ENCODE measurements around the gene GALNT3. TPM values are rescaled to one million over a fixed set of nuclear protein-coding genes. Genes with fewer than 3 reads are reported as not detected.
A peak's percentile ranks its signal among the peaks of the same experiment; 100 is the strongest.

The GALNT3 gene
- total RNA-seq, 1 donor from 2014 or later, result 4.2 TPM

DNA sequence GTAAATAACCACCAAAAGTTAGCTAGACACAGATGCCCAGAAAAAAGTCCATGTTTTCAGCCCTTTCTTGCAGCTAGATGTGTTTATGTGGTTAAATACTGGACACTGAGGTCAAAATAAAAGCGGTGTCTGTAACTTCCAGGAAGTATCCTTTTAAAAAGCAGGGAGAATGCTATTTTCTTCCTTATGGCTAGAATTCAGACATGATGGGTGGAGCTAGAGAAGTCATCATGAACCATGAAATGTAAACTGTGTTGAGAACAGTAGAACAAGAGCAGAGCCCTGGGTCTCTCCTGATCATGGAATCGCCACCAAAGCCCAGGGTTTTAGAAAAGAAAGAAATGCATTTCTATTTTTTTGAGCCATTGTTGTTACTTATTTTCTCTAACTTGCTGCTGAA, 41.3 kb upstream of the GALNT3 start:
- Mint-ChIP-seq H3K4me1 (ENCODE audit: low read depth) (peaks cover 23% of the 10 kb centered on the region), H3K4me3 (ENCODE audit: unreplicated experiment) (no peak overlapping the region), H3K36me3 (ENCODE audit: low read depth) (no peaks in the 10 kb centered on the region), H3K27me3 (ENCODE audit: low read depth) (no peaks in the 10 kb centered on the region), H3K27ac (ENCODE audit: unreplicated experiment) (no peak overlapping the region), H3K9me3 (ENCODE audit: low read depth) (no peaks in the 10 kb centered on the region)
- no peak for DNase-seq (ENCODE audit: low spot score)
- no peak for TF ChIP-seq CTCF (IDR thresholded peaks at IDR 0.05)

GRCh38 chr2:165833156-165833555, 39.1 kb upstream of the GALNT3 start:
- TF ChIP-seq CTCF (IDR thresholded peaks at IDR 0.05), result no peak
- H3K27me3 Mint-ChIP-seq (ENCODE audit: low read depth), result no peaks in the 10 kb centered on the region
- H3K4me3 Mint-ChIP-seq (ENCODE audit: unreplicated experiment), result no peak overlapping the region
- no peaks in the 10 kb centered on the region for H3K36me3 Mint-ChIP-seq (ENCODE audit: low read depth)
- H3K27ac Mint-ChIP-seq (ENCODE audit: unreplicated experiment), result peak overlapping the region; percentile 17
- H3K4me1 Mint-ChIP-seq (ENCODE audit: low read depth), result peaks cover 20% of the 10 kb centered on the region
- H3K9me3 Mint-ChIP-seq (ENCODE audit: low read depth), result no peaks in the 10 kb centered on the region
- no peak for DNase-seq (ENCODE audit: low spot score)

DNA sequence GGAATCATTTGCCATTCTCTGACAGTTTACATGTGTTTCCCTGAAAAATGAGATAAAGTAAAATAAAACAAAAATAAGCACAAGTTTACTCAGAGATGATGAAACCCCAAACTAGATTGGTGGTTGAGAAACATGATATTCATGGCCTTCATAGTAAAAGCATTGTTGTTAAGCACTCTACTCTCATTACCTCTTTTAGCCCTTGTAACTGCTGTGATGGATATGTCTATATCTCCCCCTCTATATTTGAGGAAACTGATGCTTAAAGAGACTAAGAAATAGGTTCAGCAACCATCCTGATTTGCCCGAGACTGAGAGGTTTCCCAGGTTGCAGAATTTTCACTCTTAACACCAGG, 33.9 kb upstream of the GALNT3 start:
- Mint-ChIP-seq H3K4me1 (ENCODE audit: low read depth) (peaks cover 12% of the 10 kb centered on the region), H3K27ac (ENCODE audit: unreplicated experiment) (no peak overlapping the region), H3K27me3 (ENCODE audit: low read depth) (no peaks in the 10 kb centered on the region), H3K36me3 (ENCODE audit: low read depth) (no peaks in the 10 kb centered on the region), H3K9me3 (ENCODE audit: low read depth) (no peaks in the 10 kb centered on the region), H3K4me3 (ENCODE audit: unreplicated experiment) (no peak overlapping the region)
- no peak for DNase-seq (ENCODE audit: low spot score)
- no peak for TF ChIP-seq CTCF (IDR thresholded peaks at IDR 0.05)

DNA sequence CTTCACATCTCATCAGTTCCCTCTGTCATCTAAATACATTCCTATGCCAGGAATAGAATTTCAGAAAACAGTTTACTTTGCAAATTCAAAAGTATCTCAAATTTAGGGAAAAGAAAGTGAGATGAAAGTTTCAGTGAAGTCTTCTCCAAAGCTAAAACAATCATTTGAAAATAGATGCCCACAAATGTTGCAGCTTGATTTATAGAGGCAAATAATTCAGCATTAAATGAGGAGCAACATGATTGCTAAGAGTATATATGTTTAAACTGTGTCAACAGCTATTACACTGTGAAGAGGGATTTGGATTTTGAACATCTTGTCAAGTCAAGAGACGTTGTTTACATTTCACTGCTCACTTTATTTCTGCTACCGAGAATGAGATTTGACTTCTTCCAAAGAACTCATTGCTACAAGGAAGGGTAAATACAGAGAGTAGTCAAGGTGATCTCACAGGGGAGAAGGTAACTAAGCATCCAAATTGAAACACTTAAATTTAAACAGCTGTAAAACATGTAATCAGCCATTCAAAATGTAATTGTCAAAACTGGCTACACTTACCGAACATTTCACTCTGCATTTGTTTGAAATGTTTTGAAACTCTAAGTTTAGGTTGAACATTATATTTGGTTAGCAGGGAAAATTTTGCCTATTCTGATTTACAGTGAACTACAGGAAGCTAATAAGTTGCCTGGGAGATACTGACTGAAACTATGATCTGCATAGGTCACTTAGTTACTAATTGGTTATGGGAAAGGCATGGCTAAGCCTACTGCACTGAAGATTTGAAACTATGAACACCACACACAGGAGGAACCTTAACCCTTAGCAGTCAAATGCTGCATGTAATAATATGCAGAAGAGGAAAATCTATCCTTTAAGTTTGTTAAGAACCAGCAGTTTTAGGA, 33.2 kb upstream of the GALNT3 start:
- H3K27me3 Mint-ChIP-seq (ENCODE audit: low read depth), result no peaks in the 10 kb centered on the region
- H3K9me3 Mint-ChIP-seq (ENCODE audit: low read depth), result no peaks in the 10 kb centered on the region
- DNase-seq (ENCODE audit: low spot score), result no peak
- H3K4me3 Mint-ChIP-seq (ENCODE audit: unreplicated experiment), result no peak overlapping the region
- no peak for TF ChIP-seq CTCF (IDR thresholded peaks at IDR 0.05)
- no peak overlapping the region for H3K27ac Mint-ChIP-seq (ENCODE audit: unreplicated experiment)
- H3K36me3 Mint-ChIP-seq (ENCODE audit: low read depth), result no peaks in the 10 kb centered on the region
- peaks cover 9% of the 10 kb centered on the region for H3K4me1 Mint-ChIP-seq (ENCODE audit: low read depth)

DNA sequence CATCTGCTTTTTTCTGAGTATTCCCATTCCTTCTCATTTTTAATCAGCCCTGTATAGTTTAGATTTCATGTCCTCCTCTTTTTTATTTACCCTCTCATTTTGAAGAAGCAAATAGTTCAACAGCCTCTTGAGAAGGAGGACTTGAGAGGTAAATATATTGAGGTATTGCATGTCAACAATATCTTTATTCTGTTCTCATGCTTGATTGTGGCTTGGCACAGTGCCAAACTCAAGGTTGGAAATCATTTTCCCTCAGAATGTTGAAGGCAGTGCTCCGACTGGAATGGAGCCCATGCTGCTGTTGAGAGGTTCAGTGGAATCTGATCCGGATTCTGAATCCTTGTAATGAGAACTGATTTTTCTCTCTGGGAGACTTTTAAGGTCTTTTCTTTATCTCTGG, 31.0 kb upstream of the GALNT3 start:
- DNase-seq (ENCODE audit: low spot score), result no peak
- Mint-ChIP-seq H3K27me3 (ENCODE audit: low read depth) (no peaks in the 10 kb centered on the region), H3K4me3 (ENCODE audit: unreplicated experiment) (no peak overlapping the region), H3K9me3 (ENCODE audit: low read depth) (no peaks in the 10 kb centered on the region), H3K36me3 (ENCODE audit: low read depth) (no peaks in the 10 kb centered on the region), H3K4me1 (ENCODE audit: low read depth) (peaks cover 9% of the 10 kb centered on the region), H3K27ac (ENCODE audit: unreplicated experiment) (no peak overlapping the region)
- TF ChIP-seq CTCF (IDR thresholded peaks at IDR 0.05), result no peak

All from chondrocyte (in vitro differentiated cells).